CD4-positive, alpha-beta T cell treated with Interleukin-6 at 100 ng/mL for 8 hours (primary cell): ENCODE results near the gene TMEM144.
"Not testable (repeated sequence)": the region's sequence is repeated elsewhere in the genome, so short reads cannot be mapped to it uniquely, and the experiment has no call there.

Experiments used
- DNase-seq: peaks from one replicate; pipeline ENCODE4 v3.0.0-alpha.2; 2020; ENCODE audit warnings: mixed read lengths, low spot score

Gene TMEM144

DNA sequence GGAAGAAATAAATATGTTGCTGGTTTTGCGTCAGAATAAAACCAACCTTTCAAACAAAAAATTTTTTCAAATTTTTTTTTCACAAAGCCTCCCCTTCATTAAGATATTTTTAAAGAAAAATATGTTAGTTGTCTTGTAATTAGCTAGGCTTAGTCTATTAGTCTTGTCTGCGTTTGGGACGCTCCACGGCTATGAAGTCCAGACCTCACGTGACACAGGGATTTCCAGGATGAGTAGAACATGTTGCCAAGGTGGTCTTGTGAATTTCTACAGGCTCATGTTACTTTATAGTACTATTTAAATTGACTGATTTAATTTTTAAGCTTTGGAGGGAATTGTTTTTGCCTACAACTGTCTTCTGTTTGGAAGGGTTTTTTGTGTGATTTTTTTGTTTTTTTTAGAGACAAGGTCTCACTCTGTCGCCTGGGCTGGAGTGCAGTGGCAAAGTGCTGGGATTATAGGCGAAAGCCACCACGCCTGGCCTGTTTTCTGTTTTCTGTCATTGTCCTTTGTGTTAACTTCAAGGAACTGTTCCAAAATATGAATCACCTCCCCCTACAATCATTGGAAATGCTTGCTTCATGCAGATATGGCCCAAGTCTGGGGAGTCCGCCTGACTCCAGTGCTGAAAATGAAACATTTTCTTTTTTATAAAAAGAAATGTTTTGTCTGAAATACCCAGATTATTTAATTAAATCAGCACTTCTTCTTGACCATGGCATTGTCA is 26.2 kb downstream of the TMEM144 start:
- no peak for DNase-seq

DNA sequence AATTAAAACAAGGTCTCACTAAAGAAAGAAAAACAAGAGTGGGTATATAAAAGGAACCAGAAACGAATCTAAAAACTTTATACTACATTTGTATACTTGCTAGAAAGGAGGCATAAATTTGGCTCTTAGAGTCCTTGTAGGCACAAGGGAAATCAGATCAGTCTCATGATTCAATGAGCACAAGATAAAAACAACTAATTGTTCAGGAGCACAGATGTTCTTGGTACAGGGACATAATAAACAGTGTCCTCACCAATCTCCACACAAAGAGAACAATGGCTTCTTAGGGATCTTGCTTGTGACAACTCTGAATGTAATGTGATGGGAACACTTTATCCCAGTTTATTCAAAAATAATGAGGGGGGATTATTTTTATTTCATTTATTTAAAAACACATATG is 28.3 kb downstream of the TMEM144 start:
- DNase-seq = no peak

- DNase-seq = no peak
These were observed 28.9 kb downstream of the TMEM144 start for GRCh38 chr4:158239196-158239595.

- no peak for DNase-seq
These were observed 32.8 kb downstream of the TMEM144 start for GRCh38 chr4:158243071-158243470.

DNA sequence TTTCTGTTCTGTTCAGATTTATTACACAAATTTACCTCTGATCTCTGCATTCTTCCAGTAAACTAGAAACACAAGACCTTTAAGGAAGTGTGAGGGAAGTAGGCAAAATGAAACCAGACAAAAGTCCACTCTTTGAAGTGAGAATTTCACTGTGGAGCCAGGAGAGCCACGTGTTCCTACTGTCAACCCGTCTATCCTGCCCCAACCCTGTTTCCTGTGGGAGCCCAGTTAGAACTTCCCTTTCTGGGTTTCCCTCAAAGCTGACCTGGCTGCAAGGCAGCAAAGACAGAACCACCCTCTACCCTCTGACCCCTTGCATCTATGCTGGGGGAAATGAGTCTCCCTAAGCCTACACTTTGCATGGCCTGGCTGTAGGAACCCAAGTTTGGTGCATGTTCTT is 40.0 kb downstream of the TMEM144 start:
- no peak for DNase-seq

- DNase-seq = peak; percentile 17
These were observed 43.2 kb downstream of the TMEM144 start for GRCh38 chr4:158253350-158253980.

- DNase-seq = no peak
These were observed 44.0 kb downstream of the TMEM144 start for GRCh38 chr4:158254292-158254691.

GRCh38 chr4:158255727-158256324 is 45.5 kb downstream of the TMEM144 start:
- DNase-seq = no peak

DNA sequence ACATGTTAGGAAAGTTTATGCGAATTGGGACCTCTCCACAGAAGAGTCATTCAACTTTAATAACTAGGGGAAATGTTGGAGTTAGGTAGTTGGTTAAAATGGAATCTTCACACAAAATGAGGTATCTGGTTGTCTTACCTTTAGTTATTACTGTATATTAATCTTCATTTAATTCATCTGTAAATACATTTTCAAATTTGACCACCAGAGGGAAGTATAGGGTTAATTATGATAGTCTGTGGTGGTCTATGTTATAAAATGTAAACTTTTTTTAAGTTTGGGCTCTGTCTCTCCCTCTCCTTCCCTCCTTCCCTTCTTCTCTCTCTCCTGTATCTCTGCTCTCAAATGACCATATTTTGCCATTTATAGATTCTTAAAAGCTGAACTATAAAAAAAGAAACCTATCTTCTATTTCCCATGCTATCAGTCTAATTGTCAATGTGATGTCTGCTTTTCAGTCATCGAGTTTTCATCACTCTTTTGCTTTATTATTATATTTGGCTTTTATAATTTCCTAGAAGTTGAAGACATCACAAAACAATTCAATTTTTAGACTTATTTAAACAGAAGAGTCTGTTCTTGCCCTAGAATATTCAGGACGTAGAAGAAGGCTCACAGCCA is 49.8 kb downstream of the TMEM144 start:
- no peak for DNase-seq

GRCh38 chr4:158261480-158261879 is 51.2 kb downstream of the TMEM144 start:
- DNase-seq = no peak

DNA sequence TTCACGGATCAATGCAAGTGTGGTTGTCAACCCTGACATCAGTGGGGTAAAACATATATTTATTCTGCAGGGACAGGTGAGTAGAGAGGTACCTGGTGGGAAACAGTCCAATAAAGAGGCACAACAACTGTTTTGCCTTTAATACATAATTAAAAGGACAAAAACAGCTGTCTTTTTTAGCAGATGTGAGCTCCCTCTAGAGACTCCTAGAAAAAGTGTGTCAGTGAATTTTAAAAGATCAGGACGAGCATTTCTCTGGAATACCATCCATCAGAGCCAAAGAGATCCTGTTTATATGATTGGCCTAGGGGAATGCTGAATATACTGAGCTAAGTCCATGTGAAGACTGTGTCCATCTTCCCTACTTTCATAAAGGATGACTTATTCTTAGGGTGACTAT is 58.3 kb downstream of the TMEM144 start:
- no peak for DNase-seq

DNA sequence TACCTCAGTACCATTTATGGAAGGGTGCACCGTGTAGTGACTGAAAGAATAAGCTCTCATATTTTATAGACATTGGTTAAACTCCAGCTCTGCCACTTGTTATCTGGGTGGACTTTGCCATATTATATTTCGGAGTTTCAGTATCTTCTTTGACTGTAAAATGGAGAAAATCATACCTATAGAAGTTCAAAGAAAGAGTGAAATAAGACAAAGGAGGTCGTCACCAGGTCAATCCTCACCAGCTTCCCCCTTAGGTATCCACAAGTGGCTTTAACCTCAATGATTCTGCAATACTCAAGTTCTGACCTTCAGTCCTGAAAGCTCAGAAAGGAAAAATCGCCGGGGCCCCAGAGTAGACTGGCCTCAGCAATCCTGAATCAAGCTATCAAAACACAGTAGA is 64.3 kb downstream of the TMEM144 start:
- DNase-seq = no peak

DNA sequence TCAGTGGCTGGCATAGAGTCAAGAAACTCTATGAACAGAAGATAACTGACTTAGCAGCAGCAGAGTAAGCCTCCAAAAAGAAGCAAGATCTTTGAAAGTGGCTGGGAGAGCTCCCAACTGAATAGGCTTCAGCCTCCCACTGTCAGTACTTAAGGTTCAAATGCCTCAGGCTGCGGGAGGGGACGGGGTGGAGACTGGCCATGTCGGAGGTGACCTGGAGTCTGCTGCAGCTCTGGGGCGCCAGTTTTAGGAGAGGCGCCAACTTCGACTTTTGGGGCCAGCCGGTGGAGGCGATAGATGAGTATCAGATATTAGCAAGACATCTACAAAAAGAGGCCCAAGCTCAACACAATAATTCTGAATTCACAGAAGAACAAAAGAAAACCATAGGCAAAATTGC is 67.3 kb downstream of the TMEM144 start:
- DNase-seq = no peak

DNA sequence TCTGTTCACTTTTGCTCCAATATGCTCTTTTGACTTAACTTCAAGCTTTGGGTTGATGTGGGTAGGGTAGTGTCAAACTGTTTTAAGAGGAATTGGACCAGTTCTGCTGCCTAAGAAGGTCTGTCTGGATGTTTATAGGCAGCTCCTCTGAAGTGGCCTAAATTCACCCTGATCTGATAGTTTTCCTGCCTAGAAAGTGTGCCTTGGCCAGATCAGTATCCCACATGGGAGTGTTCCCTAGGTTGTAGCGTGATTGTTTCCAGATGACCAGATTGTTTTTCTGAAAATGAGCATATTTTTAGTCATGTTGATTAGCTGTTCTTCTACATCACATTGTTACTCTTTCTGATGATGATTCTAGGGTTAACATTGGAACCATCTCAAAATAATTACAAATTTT is 68.8 kb downstream of the TMEM144 start:
- not testable (repeated sequence) for DNase-seq

GRCh38 chr4:158280856-158281255 is 70.6 kb downstream of the TMEM144 start:
- DNase-seq = no peak

DNA sequence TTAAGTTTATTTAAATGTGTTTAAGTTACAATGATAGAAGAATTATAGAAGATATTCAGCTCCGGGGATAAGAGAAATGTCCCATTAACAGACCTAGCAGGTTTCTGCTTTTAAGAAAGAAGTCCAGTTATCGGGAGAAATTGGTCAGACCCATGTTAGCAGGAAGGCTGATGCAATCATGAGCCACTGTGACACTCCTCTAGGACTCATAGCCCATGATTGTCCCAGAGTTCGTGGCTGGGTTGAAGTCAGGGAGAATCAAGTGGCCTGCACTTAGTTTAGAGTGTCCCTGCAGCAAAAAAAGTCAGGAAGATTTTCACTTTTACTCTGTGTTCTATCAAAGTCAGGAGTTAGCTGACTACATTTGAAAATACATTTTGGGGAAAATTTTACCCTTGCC is 72.0 kb downstream of the TMEM144 start:
- DNase-seq = no peak

DNA sequence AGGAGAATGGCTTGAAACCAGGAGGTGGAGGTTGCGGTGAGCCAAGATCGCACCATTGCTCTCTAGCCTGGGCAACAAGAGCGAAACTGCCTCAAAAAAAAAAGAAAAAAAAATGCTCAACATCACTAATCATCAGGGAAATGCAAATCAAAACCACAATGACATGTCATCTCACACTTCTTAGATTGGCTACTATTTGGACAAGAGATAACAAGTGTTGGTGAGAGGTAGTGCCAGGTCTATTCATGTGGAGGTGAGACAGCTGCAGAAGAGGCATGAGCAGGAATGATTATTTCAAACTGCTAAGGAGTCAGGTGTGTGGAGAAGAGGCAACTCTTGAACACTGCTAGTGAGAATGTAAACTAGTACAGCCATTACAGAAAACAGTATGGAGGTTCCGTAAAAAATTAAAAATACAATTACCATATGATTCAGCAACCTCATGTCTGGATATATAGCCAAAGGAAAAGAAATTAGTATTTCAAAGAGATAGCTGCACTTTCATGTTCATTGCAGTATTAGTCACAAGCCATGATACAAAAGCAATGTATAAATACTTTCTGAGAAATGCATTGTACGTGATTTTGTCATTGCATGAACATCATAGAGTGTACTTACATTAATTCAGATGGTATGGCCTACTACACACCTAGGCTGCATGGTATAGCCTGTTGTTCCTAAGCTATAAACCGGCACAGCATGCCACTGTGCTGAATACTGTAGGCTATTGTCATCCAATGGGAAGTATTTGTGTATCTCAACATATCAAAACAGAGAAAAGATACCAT is 75.3 kb downstream of the TMEM144 start:
- DNase-seq = no peak

- no peak for DNase-seq
These were observed 80.6 kb downstream of the TMEM144 start for GRCh38 chr4:158290912-158291311.

- DNase-seq = no peak
These were observed 81.2 kb downstream of the TMEM144 start for GRCh38 chr4:158291334-158292055.

- no peak for DNase-seq
These were observed 81.9 kb downstream of the TMEM144 start for GRCh38 chr4:158292156-158292555.

DNA sequence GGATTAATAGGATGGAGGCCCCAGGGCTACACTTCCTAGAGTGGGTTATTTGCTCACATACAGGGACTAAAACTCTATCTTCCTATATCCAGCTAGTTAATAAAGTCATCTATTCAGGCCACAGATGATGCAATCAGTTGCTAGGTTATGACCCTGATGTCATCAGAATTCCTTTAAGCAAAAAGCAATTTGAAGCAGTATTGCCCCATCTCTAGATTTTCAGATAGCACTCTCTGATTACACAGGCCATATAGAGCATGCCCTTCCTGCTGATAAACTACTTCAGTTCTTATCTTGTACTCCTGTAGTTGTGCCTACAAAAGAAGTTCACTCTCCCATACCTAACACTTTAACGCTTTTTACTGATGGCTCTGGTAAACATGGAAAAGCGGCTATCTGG is 84.8 kb downstream of the TMEM144 start:
- no peak for DNase-seq

- no peak for DNase-seq
These were observed 87.6 kb downstream of the TMEM144 start for GRCh38 chr4:158297866-158298265.
